Measurements from ENCODE around the gene TRAPPC14. TPM values are rescaled to one million over a fixed set of nuclear protein-coding genes. Genes with fewer than 3 reads are reported as not detected.

Gene TRAPPC14
- total RNA-seq, 1 donor from 2014 or later, result 39.2 TPM

Other genes starting within 250 kb of the TRAPPC14 start
- 22.3 and 24.0 TPM in 2 replicates for gene TRIM4, start 239.2 kb downstream of the TRAPPC14 start, total RNA-seq
- gene GJC3, start 229.1 kb downstream of the TRAPPC14 start, total RNA-seq, result 0.36 TPM in 1 of 2 replicates, not detected in the other
- not detected in 2 replicates for gene AZGP1, start 182.7 kb downstream of the TRAPPC14 start, total RNA-seq
- 54.8 and 56.3 TPM in 2 replicates for gene ZKSCAN1, start 143.1 kb downstream of the TRAPPC14 start, total RNA-seq
- gene ZSCAN21, start 108.9 kb downstream of the TRAPPC14 start, total RNA-seq, result 8.0 TPM in 2 replicates
- gene ZNF3, start 77.0 kb downstream of the TRAPPC14 start, total RNA-seq, result 21.5 and 23.3 TPM in 2 replicates
- 109 and 114 TPM in 2 replicates for gene COPS6, start 69.8 kb downstream of the TRAPPC14 start, total RNA-seq
- 464 and 469 TPM in 2 replicates for gene MCM7, start 57.3 kb downstream of the TRAPPC14 start, total RNA-seq
- 13.5 and 16.4 TPM in 2 replicates for gene AP4M1, start 57.1 kb downstream of the TRAPPC14 start, total RNA-seq
- 68.4 and 71.5 TPM in 2 replicates for gene TAF6, start 39.4 kb downstream of the TRAPPC14 start, total RNA-seq
- 16.2 and 17.0 TPM in 2 replicates for gene CNPY4, start 39.1 kb downstream of the TRAPPC14 start, total RNA-seq
- 3.0 and 3.5 TPM in 2 replicates for gene MBLAC1, start 31.8 kb downstream of the TRAPPC14 start, total RNA-seq
- gene LAMTOR4, start 9.8 kb downstream of the TRAPPC14 start, total RNA-seq, result 123 and 126 TPM in 2 replicates
- 2.1 TPM in 2 replicates for gene GAL3ST4, start 9.9 kb upstream of the TRAPPC14 start, total RNA-seq
- 6.3 and 7.9 TPM in 2 replicates for gene GPC2, start 18.7 kb upstream of the TRAPPC14 start, total RNA-seq
- 23.7 TPM in 2 replicates for gene STAG3, start 19.2 kb upstream of the TRAPPC14 start, total RNA-seq
- 20.9 and 21.6 TPM in 2 replicates for gene PVRIG, start 61.2 kb upstream of the TRAPPC14 start, total RNA-seq
- gene SPDYE3, start 149.0 kb upstream of the TRAPPC14 start, total RNA-seq, result not detected in 2 replicates
- gene PILRB, start 199.4 kb upstream of the TRAPPC14 start, total RNA-seq, result 74.6 and 78.3 TPM in 2 replicates
- gene PILRA, start 214.8 kb upstream of the TRAPPC14 start, total RNA-seq, result 9.8 and 11.6 TPM in 2 replicates

Measured in activated CD4-positive, alpha-beta T cell treated with anti-CD3 and anti-CD28 coated beads, Interleukin-2, amount 10 ng/mL, durations not matched to agents 24 days and 14 days (primary cell).